HepG2 (cell line): ENCODE data around the gene NT5C. TPM values are rescaled to one million over a fixed set of nuclear protein-coding genes. Genes with fewer than 3 reads are reported as not detected.

Experiments
- BRD4 ChIP-seq: sonication (generic); formaldehyde crosslinking; IDR thresholded peaks from 2 replicates; pipeline ENCODE4 v1.4.0; 2020; ENCODE audit warnings: missing genetic modification reagents
- CBFB ChIP-seq: sonication (generic); formaldehyde crosslinking; IDR thresholded peaks from 2 replicates; pipeline ENCODE4 v1.4.0; 2020; ENCODE audit warnings: missing genetic modification reagents
- CHCHD3 ChIP-seq: sonication (generic); formaldehyde crosslinking; IDR thresholded peaks from 2 replicates; pipeline ENCODE4 v1.8.0; 2022; ENCODE audit warnings: mild to moderate bottlenecking, missing genetic modification reagents, moderate library complexity
- KMT2A ChIP-seq: sonication (generic); formaldehyde crosslinking; IDR thresholded peaks from 2 replicates; pipeline ENCODE4 v1.4.0; 2020; ENCODE audit warnings: missing genetic modification reagents
- MIER2 ChIP-seq: IDR thresholded peaks from 2 replicates; pipeline ENCODE4 v1.6.1; 2016; ENCODE audit warnings: missing biosample characterization, missing genetic modification reagents
- NFATC3 ChIP-seq: sonication (generic); formaldehyde crosslinking; IDR thresholded peaks from 2 replicates; pipeline ENCODE4 v1.5.1; 2020; ENCODE audit warnings: mild to moderate bottlenecking, missing genetic modification reagents
- NFE2L2 ChIP-seq: fragments of 150-350 bp; IDR thresholded peaks from 2 replicates; pipeline ENCODE4 v1.6.1; 2014; ENCODE audit warnings: low read length
- NR2F6 ChIP-seq, 2 experiments: IDR thresholded peaks; 2 replicates each; pipeline ENCODE4 v1.6.1; 2016; ENCODE audit warnings: antibody characterized with exemption in 1 of 2, mild to moderate bottlenecking in 1 of 2
- PAF1 ChIP-seq: IDR thresholded peaks from 2 replicates; pipeline ENCODE4 v1.6.1; 2016; ENCODE audit warnings: missing genetic modification reagents, missing compliant biosample characterization
- RFX3 ChIP-seq: IDR thresholded peaks from 2 replicates; pipeline ENCODE4 v1.6.1; 2016; ENCODE audit warnings: missing biosample characterization, missing genetic modification reagents
- SIN3B ChIP-seq: fragments of 150-350 bp; IDR thresholded peaks from 2 replicates; pipeline ENCODE4 v1.6.1; 2014; ENCODE audit warnings: low read length
- ZNF274 ChIP-seq: sonication (generic); formaldehyde crosslinking; IDR thresholded peaks from 2 replicates; pipeline ENCODE4 v1.5.1; 2020; ENCODE audit warnings: mild to moderate bottlenecking, missing genetic modification reagents
- ZNF44 ChIP-seq: sonication (generic); formaldehyde crosslinking; IDR thresholded peaks from 2 replicates; pipeline ENCODE4 v1.5.1; 2020; ENCODE audit warnings: mild to moderate bottlenecking, missing genetic modification reagents
- ZNF484 ChIP-seq: sonication (generic); formaldehyde crosslinking; IDR thresholded peaks from 2 replicates; pipeline ENCODE4 v1.5.1; 2020; ENCODE audit warnings: mild to moderate bottlenecking, low read depth, missing genetic modification reagents, borderline replicate concordance
- ZNF550 ChIP-seq: sonication (generic); formaldehyde crosslinking; IDR thresholded peaks from 2 replicates; pipeline ENCODE4 v1.4.0; 2020; ENCODE audit warnings: mild to moderate bottlenecking, missing genetic modification reagents, borderline replicate concordance
- ZNF644 ChIP-seq: IDR thresholded peaks from 2 replicates; pipeline ENCODE4 v1.6.1; 2016; ENCODE audit warnings: low read depth
- ZNF674 ChIP-seq: sonication (generic); formaldehyde crosslinking; IDR thresholded peaks from 2 replicates; pipeline ENCODE4 v1.5.0; 2020; ENCODE audit warnings: low read depth, mild to moderate bottlenecking, missing genetic modification reagents
- ZNF747 ChIP-seq: sonication (generic); formaldehyde crosslinking; IDR thresholded peaks from 2 replicates; pipeline ENCODE4 v1.8.1; 2023; ENCODE audit warnings: missing genetic modification reagents, mild to moderate bottlenecking, borderline replicate concordance
- ZNF782 ChIP-seq: sonication (generic); formaldehyde crosslinking; IDR thresholded peaks from 2 replicates; pipeline ENCODE4 v1.4.0; 2020; ENCODE audit warnings: missing genetic modification reagents, mild to moderate bottlenecking, borderline replicate concordance
- polyA plus RNA-seq, 8 experiments: library from polyadenylated mRNA; depleted of rRNA in 3 of 8; stranded (reverse) in 7 of 8; unstranded in 1 of 8; fragments of >200 nt; fragmentation: Illumina TruSeq in 4 of 8; extraction: Trizol in 4 of 8; gene quantifications; 2 replicates each; pipeline versions ENCODE4 v1.2.1 to v1.2.3, GENCODE V29; 2011 to 2016; ENCODE audit warnings: low read depth in 4 of 8, missing spikeins in 1 of 8, mixed read lengths in 1 of 8; ENCODE audit not compliant: insufficient read depth in 1 of 8
- total RNA-seq, 5 experiments: library from RNA; depleted of rRNA; stranded (reverse); fragments of >200 nt; fragmentation: Illumina TruSeq; extraction: Trizol; gene quantifications; 2 replicates each; pipeline ENCODE4 v1.2.3, GENCODE V29; 2016; ENCODE audit warnings: low read depth in 1 of 5
- TF ChIP-seq, protein P1 (sequence below): sonication (generic); formaldehyde crosslinking; IDR thresholded peaks from 2 replicates; pipeline ENCODE4 v1.8.0; 2022; ENCODE audit warnings: missing genetic modification reagents, low read depth, mild to moderate bottlenecking, borderline replicate concordance
- TF ChIP-seq, protein P2 (sequence below): sonication (generic); formaldehyde crosslinking; IDR thresholded peaks from 2 replicates; pipeline ENCODE4 v1.8.1; 2023; ENCODE audit warnings: missing genetic modification reagents, inconsistent platforms, borderline replicate concordance
- TF ChIP-seq, protein P3 (sequence below): sonication (generic); formaldehyde crosslinking; IDR thresholded peaks from 2 replicates; pipeline ENCODE4 v1.4.0; 2020; ENCODE audit warnings: mild to moderate bottlenecking, missing genetic modification reagents

The NT5C gene
- total and polyA plus RNA-seq, 2 of the 13 experiments (the other 11 are each of a cell fraction or from before 2014, with no cell fraction given), result 42.8 to 48.6 TPM

DNA sequence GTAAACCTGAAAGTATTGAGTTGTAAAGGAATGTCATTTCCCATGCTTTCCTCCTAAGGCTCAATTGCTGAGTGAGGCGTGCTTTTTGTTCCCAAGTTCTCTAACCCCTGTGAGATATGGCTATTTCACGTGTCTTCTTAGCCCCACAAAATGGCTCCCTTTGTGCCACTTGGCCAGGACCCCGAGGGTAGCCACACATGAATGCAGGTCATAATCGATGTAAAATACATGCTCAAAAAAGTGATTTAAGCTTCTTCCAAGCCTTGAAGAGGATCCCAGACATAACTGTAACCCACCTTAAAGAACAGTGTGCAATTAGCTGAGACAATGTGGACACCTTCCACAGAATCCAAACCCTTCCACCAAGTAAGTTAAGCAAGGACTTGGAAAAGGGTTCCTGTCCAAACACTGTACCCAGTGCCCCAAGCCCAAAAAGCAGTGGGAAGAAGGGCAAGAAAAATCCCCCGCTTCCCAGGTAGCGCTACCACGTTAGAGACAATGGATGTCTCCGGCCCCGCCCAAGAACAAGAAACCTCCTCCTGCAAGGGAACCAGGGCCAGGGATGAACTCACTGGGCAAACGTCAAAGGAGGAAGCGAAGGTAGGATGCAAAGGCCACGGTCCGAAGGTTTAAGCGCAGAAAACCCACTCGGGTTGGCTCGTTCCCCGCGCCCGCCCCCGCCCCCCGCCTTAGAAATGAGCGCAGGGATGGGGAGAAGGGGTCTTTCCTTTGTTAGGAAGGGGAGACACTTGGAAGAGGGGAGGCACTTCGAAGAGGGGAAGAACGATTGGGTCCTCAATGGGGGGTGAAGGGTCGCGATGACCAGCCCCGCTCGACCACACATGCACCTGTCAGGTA, 21.6 kb upstream of the NT5C start (continued):
- TF ChIP-seq, protein P1, sequence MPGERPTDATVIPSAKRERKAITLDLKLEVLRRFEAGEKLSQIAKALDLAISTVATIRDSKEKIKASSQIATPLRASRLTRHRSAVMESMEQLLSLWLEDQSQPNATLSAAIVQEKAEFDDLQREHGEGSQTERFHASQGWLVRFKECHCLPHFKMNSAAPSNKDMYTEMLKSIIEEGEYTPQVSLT (CRISPR knock-in tag), result no peak
- TF ChIP-seq, protein P2, sequence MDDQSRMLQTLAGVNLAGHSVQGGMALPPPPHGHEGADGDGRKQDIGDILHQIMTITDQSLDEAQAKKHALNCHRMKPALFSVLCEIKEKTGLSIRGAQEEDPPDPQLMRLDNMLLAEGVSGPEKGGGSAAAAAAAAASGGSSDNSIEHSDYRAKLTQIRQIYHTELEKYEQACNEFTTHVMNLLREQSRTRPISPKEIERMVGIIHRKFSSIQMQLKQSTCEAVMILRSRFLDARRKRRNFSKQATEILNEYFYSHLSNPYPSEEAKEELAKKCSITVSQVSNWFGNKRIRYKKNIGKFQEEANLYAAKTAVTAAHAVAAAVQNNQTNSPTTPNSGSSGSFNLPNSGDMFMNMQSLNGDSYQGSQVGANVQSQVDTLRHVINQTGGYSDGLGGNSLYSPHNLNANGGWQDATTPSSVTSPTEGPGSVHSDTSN (CRISPR knock-in tag), result no peak
- no peak for TF ChIP-seq BRD4 (CRISPR knock-in tag)
- TF ChIP-seq ZNF674 (CRISPR knock-in tag), result no peak
- no peak for TF ChIP-seq ZNF274
- TF ChIP-seq ZNF782, result no peak
- 0 out of 2 replicates have a peak, but pooled peaks have one; percentile 1 for TF ChIP-seq KMT2A (CRISPR knock-in tag)
- TF ChIP-seq NFATC3, result no peak
- no peak for TF ChIP-seq RFX3 (CRISPR knock-in tag)
- TF ChIP-seq CBFB, result no peak
- TF ChIP-seq PAF1, result no peak
- no peak for TF ChIP-seq SIN3B
- TF ChIP-seq ZNF550 (CRISPR knock-in tag), result no peak; the same call in 1 of the 2 replicates
- TF ChIP-seq, protein P3, sequence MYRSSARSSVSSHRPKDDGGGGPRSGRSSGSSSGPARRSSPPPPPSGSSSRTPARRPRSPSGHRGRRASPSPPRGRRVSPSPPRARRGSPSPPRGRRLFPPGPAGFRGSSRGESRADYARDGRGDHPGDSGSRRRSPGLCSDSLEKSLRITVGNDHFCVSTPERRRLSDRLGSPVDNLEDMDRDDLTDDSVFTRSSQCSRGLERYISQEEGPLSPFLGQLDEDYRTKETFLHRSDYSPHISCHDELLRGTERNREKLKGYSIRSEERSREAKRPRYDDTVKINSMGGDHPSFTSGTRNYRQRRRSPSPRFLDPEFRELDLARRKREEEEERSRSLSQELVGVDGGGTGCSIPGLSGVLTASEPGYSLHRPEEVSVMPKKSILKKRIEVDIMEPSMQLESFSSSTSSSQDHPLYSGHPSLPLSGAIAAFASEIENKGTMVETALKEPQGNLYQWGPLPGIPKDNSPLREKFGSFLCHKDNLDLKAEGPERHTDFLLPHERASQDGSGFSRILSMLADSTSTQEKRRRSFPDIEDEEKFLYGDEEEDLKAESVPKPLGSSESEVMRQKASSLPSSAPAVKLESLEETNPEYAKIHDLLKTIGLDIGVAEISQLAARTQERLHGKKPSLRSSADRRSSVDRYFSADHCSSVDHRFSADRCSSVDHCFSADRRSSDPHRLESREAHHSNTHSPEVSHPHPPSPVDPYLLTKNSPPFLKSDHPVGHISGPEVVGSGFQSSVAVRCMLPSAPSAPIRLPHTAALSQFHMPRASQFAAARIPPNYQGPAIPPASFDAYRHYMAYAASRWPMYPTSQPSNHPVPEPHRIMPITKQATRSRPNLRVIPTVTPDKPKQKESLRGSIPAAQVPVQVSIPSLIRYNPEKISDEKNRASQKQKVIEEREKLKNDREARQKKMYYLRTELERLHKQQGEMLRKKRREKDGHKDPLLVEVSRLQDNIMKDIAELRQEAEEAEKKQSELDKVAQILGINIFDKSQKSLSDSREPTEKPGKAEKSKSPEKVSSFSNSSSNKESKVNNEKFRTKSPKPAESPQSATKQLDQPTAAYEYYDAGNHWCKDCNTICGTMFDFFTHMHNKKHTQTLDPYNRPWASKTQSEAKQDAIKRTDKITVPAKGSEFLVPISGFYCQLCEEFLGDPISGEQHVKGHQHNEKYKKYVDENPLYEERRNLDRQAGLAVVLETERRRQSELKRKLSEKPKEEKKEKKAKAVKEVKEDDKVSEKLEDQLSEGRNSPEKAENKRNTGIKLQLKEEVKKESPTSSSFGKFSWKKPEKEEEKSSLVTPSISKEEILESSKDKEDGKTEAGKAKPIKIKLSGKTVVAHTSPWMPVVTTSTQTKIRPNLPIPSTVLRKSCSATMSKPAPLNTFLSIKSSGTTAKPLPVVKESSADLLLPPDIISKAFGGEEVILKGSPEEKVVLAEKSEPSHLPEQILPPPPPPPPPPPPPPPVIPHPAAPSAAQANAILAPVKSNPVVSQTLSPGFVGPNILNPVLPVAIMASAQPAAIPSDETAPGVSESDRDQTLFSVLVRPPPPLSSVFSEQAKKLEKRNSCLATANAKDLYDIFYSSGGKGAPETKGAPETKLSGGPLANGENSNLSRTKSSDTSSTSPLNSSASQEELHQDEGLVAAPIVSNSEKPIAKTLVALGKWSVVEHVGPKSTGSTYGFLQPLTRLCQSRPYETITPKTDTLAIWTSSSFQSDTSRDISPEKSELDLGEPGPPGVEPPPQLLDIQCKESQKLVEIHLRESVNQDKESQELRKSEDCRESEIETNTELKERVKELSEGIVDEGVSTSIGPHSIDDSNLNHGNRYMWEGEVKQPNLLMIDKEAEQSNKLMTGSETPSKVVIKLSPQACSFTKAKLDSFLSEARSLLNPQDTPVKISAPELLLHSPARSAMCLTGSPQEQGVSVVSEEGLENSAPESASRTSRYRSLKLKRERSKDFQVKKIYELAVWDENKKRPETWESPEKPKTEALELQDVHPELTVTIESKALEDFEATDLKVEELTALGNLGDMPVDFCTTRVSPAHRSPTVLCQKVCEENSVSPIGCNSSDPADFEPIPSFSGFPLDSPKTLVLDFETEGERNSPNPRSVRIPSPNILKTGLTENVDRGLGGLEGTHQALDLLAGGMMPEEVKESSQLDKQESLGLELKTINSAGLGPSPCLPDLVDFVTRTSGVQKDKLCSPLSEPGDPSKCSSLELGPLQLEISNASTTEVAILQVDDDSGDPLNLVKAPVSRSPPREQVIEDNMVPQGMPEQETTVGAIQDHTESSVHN (CRISPR knock-in tag), result no peak
- TF ChIP-seq ZNF644 (CRISPR knock-in tag), result no peak
- no peak for TF ChIP-seq CHCHD3 (CRISPR knock-in tag)
- TF ChIP-seq NFE2L2, result no peak
- no peak for TF ChIP-seq ZNF44
- TF ChIP-seq ZNF484, result no peak
- TF ChIP-seq ZNF747, result no peak
- no peak for TF ChIP-seq MIER2
- TF ChIP-seq NR2F6 (IDR thresholded peaks at IDR 0.05), result no peak
- TF ChIP-seq NR2F6 (CRISPR knock-in tag; IDR thresholded peaks at IDR 0.05), result no peak
